Ramos (cell line): ENCODE results near the gene FOXD4L1.
"Not testable (repeated sequence)": the region's sequence is repeated elsewhere in the genome, so short reads cannot be mapped to it uniquely, and the experiment has no call there.

Experiments
- in situ Hi-C: fragments of 300-500 bp; cut with MboI; formaldehyde crosslinking; loops from one replicate; pipeline ENCODE4 v1.14.3; 2022; ENCODE audit warnings: low sequenced_read_pairs; ENCODE audit not compliant: unreplicated experiment

Gene FOXD4L1

DNA sequence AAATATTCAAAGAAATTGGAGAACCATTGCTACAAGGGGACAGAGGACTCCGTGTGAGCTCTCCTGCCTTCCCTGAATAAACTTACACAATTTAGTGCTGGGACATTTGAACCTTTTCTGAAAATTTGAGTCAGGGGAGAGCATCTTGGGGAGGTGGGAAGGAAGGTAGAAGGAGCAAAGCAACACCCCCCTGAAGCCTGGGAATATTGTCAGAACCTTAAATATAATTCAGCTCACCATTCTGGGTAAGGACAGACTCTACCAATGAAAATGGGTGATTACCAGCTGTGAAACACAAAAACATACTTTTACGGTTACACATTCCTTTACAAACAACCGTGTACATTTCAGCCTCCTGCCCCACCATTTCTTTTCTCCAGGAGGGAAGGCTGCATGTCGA is at the start of gene FOXD4L1:
Gene FOXD4L1 (plus strand): TSS at position 301 of the 400 bp plus-strand sequence. CDS start 592 bp downstream, outside the sequence.
- in situ Hi-C loops: not testable (repeated sequence)

- in situ Hi-C loops: not testable (repeated sequence)
Observed at GRCh38 chr2:113465770-113466169, 32.7 kb upstream of the FOXD4L1 start.

- in situ Hi-C loops: not testable (repeated sequence)
Observed at GRCh38 chr2:113476688-113477368, 21.6 kb upstream of the FOXD4L1 start.

DNA sequence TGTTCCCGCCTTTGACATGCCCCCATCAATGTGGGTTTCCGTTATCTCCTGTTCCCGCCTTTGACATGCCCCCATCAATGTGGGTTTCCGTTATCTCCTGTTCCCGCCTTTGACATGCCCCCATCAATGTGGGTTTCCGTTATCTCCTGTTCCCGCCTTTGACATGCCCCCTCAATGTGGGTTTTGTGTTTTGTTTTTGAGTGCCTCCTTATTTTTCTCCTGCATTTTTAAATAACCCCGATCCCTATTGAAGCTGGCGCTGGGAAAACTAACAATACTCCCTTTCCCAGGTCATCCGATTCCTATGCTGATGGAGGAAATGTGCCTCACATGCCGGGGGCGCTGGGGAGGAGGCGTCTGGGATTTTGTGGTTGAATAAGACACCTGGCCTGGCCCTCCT is 1.9 kb upstream of the FOXD4L1 start:
- in situ Hi-C loops: not testable (repeated sequence)

- in situ Hi-C loops: not testable (repeated sequence)
Observed at GRCh38 chr2:113499019-113499885, 787 bp downstream of the FOXD4L1 start.

- in situ Hi-C loops: not testable (repeated sequence)
Observed at GRCh38 chr2:113499886-113500722, 1.6 kb downstream of the FOXD4L1 start.

DNA sequence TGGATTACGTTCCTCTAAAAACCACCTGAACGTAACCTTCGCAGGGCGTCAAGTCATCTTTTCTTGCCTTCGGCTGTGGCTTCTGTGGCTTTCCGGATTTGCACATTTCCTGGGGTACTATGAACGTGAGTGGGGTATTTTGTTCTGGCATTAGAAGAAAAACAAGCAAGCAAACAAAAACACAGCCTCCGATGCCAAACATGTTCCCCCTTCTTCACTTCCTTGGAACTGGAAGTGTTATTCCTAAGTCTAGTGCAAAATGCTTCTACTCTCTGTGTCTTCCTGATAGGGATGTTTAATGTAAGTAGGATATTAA is 2.2 kb downstream of the FOXD4L1 start:
- in situ Hi-C loops: not testable (repeated sequence)

- in situ Hi-C loops: not testable (repeated sequence)
Observed at GRCh38 chr2:113502216-113503093, 4.0 kb downstream of the FOXD4L1 start.

DNA sequence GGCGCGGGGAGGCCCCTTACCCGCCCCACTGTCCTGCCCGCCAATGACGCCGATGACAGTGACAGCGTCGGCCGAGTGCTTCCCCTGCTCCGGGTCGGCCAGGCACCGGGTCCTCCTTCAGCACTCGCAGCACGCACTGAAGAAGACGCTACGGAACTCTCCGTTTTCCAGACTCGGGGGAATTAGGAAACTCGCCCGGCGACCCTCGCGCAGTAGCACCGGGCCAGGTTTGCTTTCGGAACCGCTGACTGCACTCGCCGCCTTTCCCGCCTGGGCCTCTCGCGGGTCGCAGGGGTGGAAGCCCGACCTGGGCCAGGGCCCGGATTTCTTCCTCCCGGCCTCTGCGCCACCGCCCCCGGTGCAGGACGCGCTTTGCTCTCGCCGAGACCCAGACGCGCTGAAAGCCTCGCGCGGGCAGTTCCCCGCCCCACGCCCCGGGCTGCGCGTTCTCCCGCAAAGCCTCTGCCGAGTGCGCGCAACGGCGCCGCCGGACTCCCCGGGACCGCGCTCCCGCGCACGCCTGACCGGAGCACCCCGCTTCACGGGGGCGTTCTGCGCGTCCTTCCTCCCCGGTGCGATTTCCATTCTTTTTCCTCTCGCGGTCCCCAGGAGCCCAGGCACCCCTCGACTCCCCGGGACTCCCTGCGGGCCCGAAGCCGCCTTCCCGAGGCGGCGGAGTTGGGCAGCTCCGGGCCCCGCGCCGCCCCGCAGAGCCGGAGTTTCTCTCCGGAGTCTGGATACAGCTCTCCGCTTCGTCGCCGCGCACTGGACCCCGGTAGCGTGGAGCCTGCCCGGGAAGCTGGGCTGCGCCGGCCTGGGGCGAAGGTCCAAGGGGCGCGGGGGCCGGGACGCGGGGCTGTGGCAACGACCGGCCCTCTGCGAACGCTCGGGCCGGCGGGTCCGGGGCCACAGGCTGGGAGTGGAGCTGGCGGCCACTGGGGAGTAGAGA is 4.9 kb downstream of the FOXD4L1 start:
- in situ Hi-C loops: not testable (repeated sequence)

DNA sequence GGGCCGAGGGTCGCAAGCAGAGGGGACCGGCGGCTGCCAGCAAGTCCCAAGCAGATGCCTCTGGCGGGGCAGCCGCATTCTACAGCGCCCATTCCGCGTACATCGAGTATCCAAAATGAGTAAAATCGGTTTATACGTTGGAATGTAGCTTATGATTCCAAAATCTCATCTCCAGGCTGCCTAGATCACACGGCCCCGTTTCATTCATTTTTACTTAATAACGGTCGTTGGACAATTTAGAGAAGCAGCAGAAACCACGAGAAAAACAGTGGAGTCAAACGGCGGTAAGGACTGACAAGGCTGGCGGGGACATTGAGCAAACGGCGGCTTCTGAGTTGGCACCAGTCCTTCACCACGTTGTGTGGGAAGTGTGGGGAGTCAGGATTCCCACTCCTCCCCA is 5.6 kb downstream of the FOXD4L1 start:
- in situ Hi-C loops: not testable (repeated sequence)

DNA sequence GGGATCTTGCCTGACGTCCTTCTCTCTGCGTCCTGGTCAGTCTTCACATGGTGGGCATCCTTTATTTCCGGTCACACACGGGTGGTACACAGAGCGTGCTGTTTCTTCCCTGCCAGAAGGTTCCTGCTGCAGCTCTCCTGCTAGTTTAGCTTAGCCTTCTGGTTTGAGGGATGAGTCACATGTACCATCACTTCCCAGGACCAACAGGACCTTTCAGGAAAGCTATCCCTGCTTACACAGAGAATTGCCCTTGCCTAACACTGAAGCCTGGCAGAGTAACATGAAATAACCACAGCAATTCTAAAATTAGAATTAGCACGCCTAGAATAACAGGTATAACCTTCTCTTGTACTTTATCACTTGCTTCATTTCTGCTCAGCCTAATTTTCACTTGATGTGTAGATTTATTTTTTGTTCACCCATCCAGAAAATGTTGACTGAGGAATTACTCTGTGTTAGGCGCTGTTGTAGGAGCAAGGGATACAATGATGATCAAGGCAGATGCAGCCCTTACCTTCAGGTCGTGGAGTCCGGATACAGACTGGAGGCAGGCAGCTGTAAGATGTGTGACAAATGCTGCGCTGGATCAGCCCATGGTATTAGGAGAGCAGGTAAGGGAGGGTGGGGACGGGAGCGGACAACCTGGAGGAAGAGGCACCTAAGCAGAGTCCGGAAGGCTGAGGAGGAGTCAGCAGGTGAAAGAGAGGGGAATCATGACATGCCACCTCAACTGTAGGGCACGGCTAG is 9.1 kb downstream of the FOXD4L1 start:
- in situ Hi-C loops: not testable (repeated sequence)

DNA sequence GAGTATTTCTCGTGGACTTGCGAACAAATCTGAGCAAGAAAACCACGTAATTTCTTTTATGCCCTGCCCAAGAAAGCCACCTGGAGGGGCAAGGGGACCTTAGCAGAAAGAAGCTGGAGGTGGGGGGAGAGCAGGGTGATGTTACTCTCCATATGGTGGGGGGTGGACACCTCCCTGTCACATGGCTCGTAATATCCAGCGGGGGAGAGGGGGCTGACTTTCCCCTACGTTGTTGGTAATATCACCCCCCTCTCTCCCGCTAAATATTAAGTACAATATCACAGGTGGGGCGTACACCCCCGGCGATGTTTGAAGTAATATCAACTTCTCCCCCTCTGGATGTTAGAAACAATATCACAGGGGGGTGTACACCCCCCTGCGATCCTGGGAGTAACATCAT is 9.7 kb downstream of the FOXD4L1 start:
- in situ Hi-C loops: not testable (repeated sequence)

GRCh38 chr2:113510913-113511312 is 12.4 kb downstream of the FOXD4L1 start:
- in situ Hi-C loops: not testable (repeated sequence)

DNA sequence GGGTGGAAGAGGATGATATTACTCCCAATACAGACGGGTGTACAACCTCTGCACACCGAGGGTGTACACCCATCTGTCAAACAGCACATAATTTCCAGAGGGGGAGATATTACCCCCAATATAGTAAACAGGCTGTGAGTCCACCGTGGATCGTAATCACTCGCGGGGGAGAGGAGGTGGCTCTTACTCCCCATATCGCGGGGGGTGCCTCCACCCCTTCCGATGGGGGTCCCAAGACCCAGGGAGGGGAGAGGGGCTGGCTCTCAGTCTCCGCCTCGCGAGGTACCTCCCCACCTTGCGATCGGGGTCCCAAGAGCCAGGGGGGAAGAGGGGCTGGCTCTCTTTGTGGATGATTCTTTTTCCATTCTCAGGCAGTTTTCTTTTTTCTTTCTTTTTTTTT is 13.4 kb downstream of the FOXD4L1 start:
- in situ Hi-C loops: not testable (repeated sequence)

GRCh38 chr2:113515457-113515856 is 17.0 kb downstream of the FOXD4L1 start:
- in situ Hi-C loops: not testable (repeated sequence)

- in situ Hi-C loops: not testable (repeated sequence)
Observed at GRCh38 chr2:113515995-113516394, 17.5 kb downstream of the FOXD4L1 start.

DNA sequence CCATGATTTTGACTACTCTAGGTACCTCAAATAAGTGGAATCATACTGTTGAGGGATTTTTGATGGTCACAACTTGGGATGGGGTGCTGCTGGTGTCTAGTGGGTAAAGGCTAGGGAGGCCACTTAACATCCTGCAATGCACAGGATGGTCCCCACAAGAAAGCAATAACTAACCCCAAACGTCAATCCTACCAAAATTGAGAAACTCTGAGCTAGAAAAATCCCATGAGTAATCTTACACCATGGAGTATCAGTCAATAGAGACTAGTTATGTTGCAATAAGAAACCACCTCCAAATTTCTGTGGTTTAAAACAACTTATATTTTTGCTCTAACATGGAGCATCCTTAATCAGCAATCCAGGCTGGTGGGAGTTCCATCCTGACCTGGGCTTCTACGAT is 18.6 kb downstream of the FOXD4L1 start:
- in situ Hi-C loops: not testable (repeated sequence)

- in situ Hi-C loops: not testable (repeated sequence)
Observed at GRCh38 chr2:113520837-113521236, 22.4 kb downstream of the FOXD4L1 start.
